ENCODE data around the gene KRTAP6-3. TPM values are rescaled to one million over a fixed set of nuclear protein-coding genes. Genes with fewer than 3 reads are reported as not detected.

The KRTAP6-3 gene
- total RNA-seq, 1 donor from 2014 or later = not detected

DNA sequence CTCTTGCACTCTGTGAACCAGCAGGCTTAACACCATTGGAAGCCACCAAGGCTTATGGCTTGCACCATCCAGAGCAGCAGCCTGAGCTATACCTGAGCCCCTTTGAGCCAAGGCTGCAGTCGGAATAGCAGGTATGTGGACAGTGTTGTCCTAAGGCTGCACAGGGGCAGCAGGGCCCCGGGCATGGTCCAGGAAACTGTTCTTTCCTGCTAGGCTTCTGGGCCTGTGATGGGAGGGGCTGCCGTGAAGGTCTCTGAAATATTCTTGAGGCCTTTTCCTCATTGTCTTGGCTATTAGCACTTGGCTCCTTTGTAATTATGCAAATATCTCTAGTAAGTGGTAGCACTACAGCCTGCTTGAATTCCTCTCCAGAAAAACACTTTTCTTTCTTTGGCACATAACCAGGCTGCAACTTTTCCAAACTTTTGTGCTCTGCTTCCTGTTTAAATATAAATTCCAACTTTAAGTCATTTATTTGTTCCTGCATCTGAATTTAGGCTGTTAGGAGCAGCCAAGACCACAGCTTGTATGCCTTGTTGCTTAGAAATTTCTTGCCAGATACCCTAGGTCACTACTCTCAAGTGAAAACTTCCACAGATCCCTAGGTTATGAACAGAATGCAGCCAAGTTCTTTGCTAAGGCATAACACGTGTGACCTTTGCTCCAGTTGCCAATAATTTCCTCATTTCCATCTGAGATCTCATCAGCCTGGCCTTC, 33.4 kb downstream of the KRTAP6-3 start:
- no peak for DNase-seq (ENCODE audit: low read depth, low spot score)

DNA sequence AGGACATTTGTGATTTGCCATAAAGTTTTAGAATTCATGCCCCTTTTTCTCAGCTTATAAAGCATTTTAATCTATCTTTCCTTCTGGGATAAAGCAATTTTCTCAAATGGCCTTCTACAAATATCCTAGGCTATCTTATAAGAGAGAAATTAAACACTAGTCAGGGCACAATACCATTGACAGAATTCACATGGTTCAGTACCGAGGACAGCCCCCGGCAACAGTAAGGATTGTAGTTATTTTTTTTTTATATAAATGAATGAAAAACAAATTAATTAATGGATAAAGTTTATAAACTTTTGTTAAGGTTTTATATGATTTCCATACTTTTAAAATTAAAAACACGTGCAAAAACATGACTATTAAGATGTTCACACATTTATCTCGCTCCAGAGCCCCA, 35.9 kb downstream of the KRTAP6-3 start:
- DNase-seq (ENCODE audit: low read depth, low spot score) = no peak

DNA sequence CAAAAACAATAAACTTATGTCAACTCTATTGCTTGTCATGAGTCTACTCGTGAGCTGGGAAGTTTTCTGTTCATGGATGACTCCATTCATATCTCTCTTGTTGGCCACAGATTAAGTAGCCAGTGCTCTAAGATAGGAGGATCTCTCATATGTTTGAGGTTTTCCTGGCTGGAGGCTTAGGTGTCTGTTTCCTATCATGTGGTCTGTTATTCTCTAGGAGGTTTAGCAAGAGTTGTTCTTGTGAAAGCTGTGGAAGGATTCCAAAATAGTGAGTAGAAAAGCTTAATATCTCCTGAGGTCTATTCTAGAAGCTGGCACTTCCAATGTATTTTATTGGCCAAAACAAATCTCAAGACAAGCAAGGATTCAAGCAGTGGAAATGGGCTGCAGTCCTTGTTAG, 37.0 kb downstream of the KRTAP6-3 start:
- no peak for DNase-seq (ENCODE audit: low read depth, low spot score)

DNA sequence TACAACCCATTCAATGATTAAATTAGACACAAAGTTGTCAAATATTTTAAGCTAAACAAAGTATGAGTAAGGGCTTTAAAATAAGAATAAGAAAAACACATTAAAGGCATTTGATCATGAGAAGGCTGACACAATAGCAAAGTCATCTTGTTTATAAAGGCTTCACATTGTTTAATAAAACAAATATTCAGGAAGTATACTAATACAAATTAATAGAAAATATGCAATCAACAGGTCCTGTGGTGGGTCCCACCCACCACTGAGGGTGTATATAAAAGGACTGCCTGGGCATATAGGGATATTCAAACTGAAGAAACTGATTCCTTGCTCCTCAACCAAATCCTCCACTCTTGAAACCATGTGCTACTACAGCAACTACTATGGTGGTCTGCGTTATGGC, 42.7 kb downstream of the KRTAP6-3 start, which contains the start of gene KRTAP20-2:
KRTAP20-2 (plus strand) TSS at position 301 of the 400 bp plus-strand sequence; CDS start at position 359, 58 bp downstream.
- DNase-seq (ENCODE audit: low read depth, low spot score) = no peak

DNA sequence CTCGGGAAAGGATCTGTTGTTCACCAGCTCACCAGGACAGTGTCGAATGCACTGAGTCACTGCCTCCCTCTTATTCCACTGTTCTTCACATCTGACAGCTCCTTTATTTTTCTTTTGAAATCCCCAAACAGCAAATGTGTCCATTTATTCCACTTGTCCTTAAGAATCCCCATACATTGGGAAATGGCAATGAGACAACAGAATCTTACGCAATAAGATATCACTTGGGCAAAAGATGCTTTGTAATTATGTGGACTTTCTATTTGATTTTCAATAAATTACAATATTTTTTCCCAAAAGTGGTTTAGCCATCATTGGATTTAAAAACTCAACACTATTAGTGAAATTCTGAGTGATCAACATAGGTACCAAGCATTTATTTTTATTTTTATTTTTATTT, 46.4 kb downstream of the KRTAP6-3 start:
- no peak for DNase-seq (ENCODE audit: low read depth, low spot score)

DNA sequence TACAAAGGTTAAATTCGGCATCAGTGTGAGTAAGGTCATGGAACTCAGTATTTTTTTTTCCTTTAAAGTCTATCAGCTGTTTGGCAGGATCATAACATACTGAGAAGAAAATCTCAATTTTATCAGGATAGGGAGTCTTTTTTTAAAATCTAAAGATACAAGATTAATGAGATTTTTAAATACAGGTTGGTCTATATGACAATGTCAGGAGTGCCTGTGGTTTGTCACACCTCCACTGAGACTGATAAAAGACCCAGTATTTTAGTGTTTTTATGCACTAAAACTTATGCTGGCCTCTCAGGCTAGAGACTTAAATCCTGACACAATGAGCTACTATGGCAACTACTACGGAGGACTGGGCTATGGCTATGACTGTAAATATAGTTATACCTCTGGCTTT, 50.3 kb downstream of the KRTAP6-3 start, which contains the start of gene KRTAP20-3:
KRTAP20-3 (plus strand) TSS at position 301 of the 400 bp plus-strand sequence.
- DNase-seq (ENCODE audit: low read depth, low spot score) = no peak

Other genes with a start within 250 kb of the KRTAP6-3 start
- gene KRTAP23-1, start 243.8 kb upstream of the KRTAP6-3 start, total RNA-seq = not detected in 2 replicates
- gene KRTAP13-2, start 220.2 kb upstream of the KRTAP6-3 start, total RNA-seq = not detected in 2 replicates
- not detected in 2 replicates for gene KRTAP13-1, start 196.4 kb upstream of the KRTAP6-3 start, total RNA-seq
- not detected in 2 replicates for gene KRTAP13-3, start 166.5 kb upstream of the KRTAP6-3 start, total RNA-seq
- not detected in 2 replicates for gene KRTAP13-4, start 162.2 kb upstream of the KRTAP6-3 start, total RNA-seq
- not detected in 2 replicates for gene KRTAP15-1, start 152.2 kb upstream of the KRTAP6-3 start, total RNA-seq
- not detected in 2 replicates for gene KRTAP19-1, start 112.1 kb upstream of the KRTAP6-3 start, total RNA-seq
- not detected in 2 replicates for gene KRTAP19-2, start 105.0 kb upstream of the KRTAP6-3 start, total RNA-seq
- not detected in 2 replicates for gene KRTAP19-3, start 100.4 kb upstream of the KRTAP6-3 start, total RNA-seq
- gene KRTAP19-4, start 95.3 kb upstream of the KRTAP6-3 start, total RNA-seq = not detected in 2 replicates
- gene KRTAP19-5, start 90.3 kb upstream of the KRTAP6-3 start, total RNA-seq = not detected in 2 replicates
- not detected in 2 replicates for gene KRTAP19-6, start 50.6 kb upstream of the KRTAP6-3 start, total RNA-seq
- not detected in 2 replicates for gene KRTAP19-7, start 31.1 kb upstream of the KRTAP6-3 start, total RNA-seq
- not detected in 2 replicates for gene KRTAP22-2, start 2.0 kb upstream of the KRTAP6-3 start, total RNA-seq
- gene KRTAP6-2, start 6.5 kb downstream of the KRTAP6-3 start, total RNA-seq = not detected in 2 replicates
- gene KRTAP22-1, start 8.6 kb downstream of the KRTAP6-3 start, total RNA-seq = not detected in 2 replicates
- not detected in 2 replicates for gene KRTAP6-1, start 21.5 kb downstream of the KRTAP6-3 start, total RNA-seq
- not detected in 2 replicates for gene KRTAP20-1, start 24.0 kb downstream of the KRTAP6-3 start, total RNA-seq
- gene KRTAP20-4, start 28.2 kb downstream of the KRTAP6-3 start, total RNA-seq = not detected in 2 replicates
- gene KRTAP20-2, start 42.8 kb downstream of the KRTAP6-3 start, total RNA-seq = not detected in 2 replicates
- gene KRTAP20-3, start 50.4 kb downstream of the KRTAP6-3 start, total RNA-seq = not detected in 2 replicates
- gene KRTAP21-3, start 126.3 kb downstream of the KRTAP6-3 start, total RNA-seq = not detected in 2 replicates
- not detected in 2 replicates for gene KRTAP21-2, start 154.8 kb downstream of the KRTAP6-3 start, total RNA-seq
- gene KRTAP21-1, start 163.0 kb downstream of the KRTAP6-3 start, total RNA-seq = not detected in 2 replicates
- not detected in 2 replicates for gene KRTAP8-1, start 220.8 kb downstream of the KRTAP6-3 start, total RNA-seq
- not detected in 2 replicates for gene KRTAP7-1, start 237.3 kb downstream of the KRTAP6-3 start, total RNA-seq

Measured in pulmonary artery endothelial cell (primary cell).